Cardiac fibroblast (primary cell): ENCODE measurements around the gene DGKB.

Experiments
- DNase-seq, 2 donors: peaks; one replicate each; pipeline versions ENCODE4 v3.0.0 to v3.0.0-alpha.2; 2010; ENCODE audit warnings: low read depth in 2 of 2
- H3K4me3 ChIP-seq, 2 donors: replicated peaks in 1 of 2; 1 replicate in 1 of 2; 2 replicates in 1 of 2; pipeline ENCODE4 v1.5.1; 2011; ENCODE audit warnings: low read depth in 2 of 2, low read length in 2 of 2, mild to moderate bottlenecking in 2 of 2, moderate library complexity in 1 of 2
- TF ChIP-seq, protein P1 (sequence below): IDR thresholded peaks from one replicate; pipeline ENCODE4 v1.5.1; 2011; ENCODE audit warnings: low read depth, mild to moderate bottlenecking, low read length, inconsistent platforms

Gene DGKB

DNA sequence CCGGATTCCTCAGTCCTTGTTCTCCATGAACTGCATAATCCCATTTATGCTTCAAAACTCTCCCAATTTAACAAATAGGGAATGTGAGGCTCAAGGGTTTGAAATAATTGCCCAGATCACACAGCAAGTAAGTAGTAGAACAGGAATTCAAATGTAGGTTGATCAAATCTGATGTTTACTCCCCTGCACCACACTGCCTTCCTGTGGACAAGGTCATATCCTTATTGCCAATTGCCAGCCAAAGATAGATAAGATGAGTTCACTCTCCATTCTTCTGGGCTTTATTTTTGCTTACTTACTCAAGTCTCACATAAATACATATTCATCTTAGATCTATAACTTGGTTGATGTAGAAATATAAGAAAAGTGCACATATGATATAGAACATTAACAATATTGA, 477.9 kb downstream of the DGKB start:
- TF ChIP-seq, protein P1, sequence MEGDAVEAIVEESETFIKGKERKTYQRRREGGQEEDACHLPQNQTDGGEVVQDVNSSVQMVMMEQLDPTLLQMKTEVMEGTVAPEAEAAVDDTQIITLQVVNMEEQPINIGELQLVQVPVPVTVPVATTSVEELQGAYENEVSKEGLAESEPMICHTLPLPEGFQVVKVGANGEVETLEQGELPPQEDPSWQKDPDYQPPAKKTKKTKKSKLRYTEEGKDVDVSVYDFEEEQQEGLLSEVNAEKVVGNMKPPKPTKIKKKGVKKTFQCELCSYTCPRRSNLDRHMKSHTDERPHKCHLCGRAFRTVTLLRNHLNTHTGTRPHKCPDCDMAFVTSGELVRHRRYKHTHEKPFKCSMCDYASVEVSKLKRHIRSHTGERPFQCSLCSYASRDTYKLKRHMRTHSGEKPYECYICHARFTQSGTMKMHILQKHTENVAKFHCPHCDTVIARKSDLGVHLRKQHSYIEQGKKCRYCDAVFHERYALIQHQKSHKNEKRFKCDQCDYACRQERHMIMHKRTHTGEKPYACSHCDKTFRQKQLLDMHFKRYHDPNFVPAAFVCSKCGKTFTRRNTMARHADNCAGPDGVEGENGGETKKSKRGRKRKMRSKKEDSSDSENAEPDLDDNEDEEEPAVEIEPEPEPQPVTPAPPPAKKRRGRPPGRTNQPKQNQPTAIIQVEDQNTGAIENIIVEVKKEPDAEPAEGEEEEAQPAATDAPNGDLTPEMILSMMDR = no peak
- peak in 1 of 2 donors; percentile 4 for DNase-seq
- H3K4me3 ChIP-seq = no peak overlapping the region

DNA sequence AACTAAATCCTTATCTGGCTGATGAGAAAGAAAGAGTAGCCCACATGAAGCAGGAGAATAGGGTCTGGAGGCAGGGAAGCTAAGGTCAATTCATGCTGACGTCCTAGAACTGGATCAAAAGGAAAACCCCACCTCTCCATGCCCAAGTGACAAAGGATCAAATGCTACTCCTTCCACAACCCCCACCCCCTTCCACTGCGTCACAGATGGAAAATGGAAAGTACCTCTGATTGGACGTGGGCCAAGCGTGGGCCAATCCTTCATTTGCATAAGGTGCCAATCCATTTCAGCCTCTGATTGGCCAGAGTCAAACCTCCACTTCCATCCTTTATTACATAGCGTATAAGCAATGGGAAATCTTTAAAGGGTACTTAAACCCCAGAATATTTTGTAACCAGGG, 481.8 kb downstream of the DGKB start:
- DNase-seq = no peak
- H3K4me3 ChIP-seq = no peak overlapping the region
- TF ChIP-seq, protein P1 = no peak

DNA sequence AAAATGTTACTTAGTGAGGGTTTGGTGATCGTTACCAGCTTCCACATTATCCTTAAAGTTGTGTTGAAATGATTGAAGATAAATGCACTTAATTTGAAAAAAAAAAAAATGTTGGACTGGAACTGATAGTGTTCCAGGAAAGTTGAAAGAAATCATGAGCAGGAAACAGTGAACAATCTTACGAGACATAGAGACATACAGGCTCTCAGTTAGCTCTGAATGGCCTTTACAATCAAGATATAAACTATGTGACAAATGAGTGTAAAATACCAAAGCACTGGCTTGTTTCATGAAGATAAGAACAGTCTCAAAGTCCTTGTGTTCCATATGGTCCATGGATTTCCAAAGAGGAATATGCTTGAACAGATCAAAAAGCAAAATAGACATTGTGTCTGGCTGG, 483.0 kb downstream of the DGKB start:
- H3K4me3 ChIP-seq = no peak overlapping the region
- peak in 1 of 2 donors; percentile 40 for DNase-seq
- TF ChIP-seq, protein P1 = no peak

DNA sequence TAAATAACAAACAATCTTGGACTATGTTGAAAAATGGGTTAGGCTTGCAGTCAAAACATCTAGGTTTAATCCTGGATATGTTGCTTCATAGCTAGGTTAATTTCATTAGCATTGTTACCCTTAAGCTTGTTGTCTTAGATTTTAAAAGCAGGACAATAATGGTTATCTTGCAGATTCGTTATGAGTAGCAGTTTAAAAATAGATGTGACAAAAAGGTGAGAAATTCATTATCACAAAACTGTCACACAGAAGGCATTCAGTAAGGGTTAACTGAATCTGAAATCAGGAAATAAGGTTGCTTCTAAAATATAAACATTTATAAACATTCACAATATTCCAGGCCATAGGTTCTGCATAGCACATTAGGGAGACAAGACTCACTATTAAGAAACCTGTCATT, 483.9 kb downstream of the DGKB start:
- no peak overlapping the region for H3K4me3 ChIP-seq
- TF ChIP-seq, protein P1 = no peak
- no peak for DNase-seq

DNA sequence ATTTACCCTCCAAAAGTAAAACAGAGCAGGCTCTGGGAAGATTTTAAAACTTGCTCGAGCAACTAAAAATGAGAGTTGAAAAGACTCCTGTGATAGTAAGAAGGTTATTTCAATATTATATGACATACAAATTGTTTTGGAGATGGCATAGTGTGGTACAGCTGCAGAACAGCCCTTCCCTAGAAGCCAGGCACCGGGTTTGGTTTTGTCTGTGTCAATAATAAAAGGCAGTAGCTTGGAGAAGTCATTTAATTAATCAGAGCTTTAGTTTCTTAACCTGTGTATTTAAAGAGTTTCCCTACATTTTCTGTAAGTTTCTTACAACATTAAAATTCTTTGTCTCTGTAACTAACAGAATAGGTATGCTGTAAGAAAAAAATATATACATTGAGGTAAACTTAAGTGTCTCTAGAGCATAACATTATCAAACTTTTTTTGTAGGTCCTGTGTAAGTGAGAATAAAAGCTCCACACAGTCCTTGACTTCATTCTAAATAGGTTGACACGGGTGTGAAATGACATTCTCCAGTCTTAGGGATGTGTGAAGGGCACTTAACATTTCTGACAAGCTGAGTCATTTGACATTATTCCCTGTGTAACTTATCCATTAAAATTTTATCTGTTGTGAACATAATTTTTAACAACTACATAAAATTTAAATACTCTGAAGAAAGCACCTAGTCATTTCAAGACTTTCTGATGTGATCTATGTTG, 488.1 kb downstream of the DGKB start:
- peak in 1 of 2 donors; percentile 40 for DNase-seq
- TF ChIP-seq, protein P1 = no peak
- H3K4me3 ChIP-seq = no peak overlapping the region

DNA sequence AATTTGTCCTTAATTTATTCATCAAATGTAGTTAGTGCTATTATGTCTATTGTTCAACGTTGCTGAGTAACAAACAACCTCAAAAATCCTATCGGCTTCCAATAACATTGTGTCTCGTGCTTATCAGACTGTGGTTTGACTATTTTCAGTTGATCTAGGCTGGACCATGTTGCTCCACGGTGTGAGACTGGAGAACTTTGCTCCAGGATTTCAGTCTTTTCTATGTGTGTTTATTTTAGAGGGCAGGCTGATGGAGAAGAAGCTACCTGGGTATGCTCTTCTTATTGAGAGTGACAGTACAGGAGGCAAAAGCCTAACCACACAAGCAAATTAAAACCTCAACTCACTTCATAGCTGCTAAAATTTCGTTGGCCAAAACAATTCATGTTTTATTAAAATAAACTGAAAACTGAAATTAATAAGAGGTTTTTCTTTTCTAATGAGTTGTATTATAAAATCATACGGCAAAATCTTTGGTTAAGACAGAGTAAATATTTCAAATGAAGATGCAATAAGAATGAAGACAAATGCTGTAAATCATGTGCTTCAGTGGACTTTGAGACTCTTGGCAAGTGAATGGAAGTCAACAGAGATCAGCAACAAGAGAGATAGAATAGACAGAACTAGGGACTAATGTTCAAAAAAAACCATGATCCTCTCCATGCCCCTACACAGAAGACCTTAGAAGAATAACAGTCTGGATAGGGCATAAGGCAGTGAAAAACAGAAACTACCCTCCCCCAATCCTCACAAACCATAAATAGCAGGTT, 495.1 kb downstream of the DGKB start:
- no peak overlapping the region for H3K4me3 ChIP-seq
- TF ChIP-seq, protein P1 = no peak
- DNase-seq = no peak
